WTC11 (cell line): ENCODE data around the gene ENTPD1.

Source experiments
- CREB1 ChIP-seq: sonication (generic); formaldehyde crosslinking; IDR thresholded peaks from 2 replicates; pipeline ENCODE4 v1.8.0; 2023; ENCODE audit warnings: mild to moderate bottlenecking, missing genetic modification reagents
- CTCF ChIP-seq: fragments of 200-600 bp; IDR thresholded peaks from 2 replicates; pipeline ENCODE4 v1.8.0; 2022; ENCODE audit warnings: antibody characterized with exemption
- ELF4 ChIP-seq: sonication (generic); formaldehyde crosslinking; IDR thresholded peaks from 2 replicates; pipeline ENCODE4 v1.8.1; 2022; ENCODE audit warnings: low read depth, mild to moderate bottlenecking, moderate library complexity, missing genetic modification reagents
- JAZF1 ChIP-seq: fragments of 250-450 bp; sonication (Bioruptor Pico); IDR thresholded peaks from 2 replicates; pipeline ENCODE4 v1.9.0; 2021; ENCODE audit warnings: moderate library complexity, mild to moderate bottlenecking, inconsistent platforms
- MAX ChIP-seq: sonication (generic); formaldehyde crosslinking; IDR thresholded peaks from 2 replicates; pipeline ENCODE4 v1.8.0; 2022; ENCODE audit warnings: mild to moderate bottlenecking, missing genetic modification reagents
- MLX ChIP-seq: sonication (generic); formaldehyde crosslinking; IDR thresholded peaks from 2 replicates; pipeline ENCODE4 v1.8.1; 2023; ENCODE audit warnings: mild to moderate bottlenecking, missing genetic modification reagents, moderate library complexity
- NFYB ChIP-seq: sonication (generic); formaldehyde crosslinking; conservative IDR thresholded peaks from 2 replicates; pipeline ENCODE4 v1.8.0; 2022; ENCODE audit warnings: low read depth, missing genetic modification reagents
- RELA ChIP-seq: sonication (generic); formaldehyde crosslinking; IDR thresholded peaks from 2 replicates; pipeline ENCODE4 v1.8.1; 2022; ENCODE audit warnings: missing genetic modification reagents, mild to moderate bottlenecking, borderline replicate concordance
- STAT6 ChIP-seq: sonication (generic); formaldehyde crosslinking; conservative IDR thresholded peaks from 2 replicates; pipeline ENCODE4 v1.8.1; 2023; ENCODE audit warnings: mild to moderate bottlenecking, low read depth, missing genetic modification reagents, moderate library complexity
- TEAD4 ChIP-seq: sonication (generic); formaldehyde crosslinking; IDR thresholded peaks from 2 replicates; pipeline ENCODE4 v1.8.0; 2022; ENCODE audit warnings: mild to moderate bottlenecking, missing genetic modification reagents
- USF1 ChIP-seq: sonication (generic); formaldehyde crosslinking; IDR thresholded peaks from 2 replicates; pipeline ENCODE4 v1.8.0; 2022; ENCODE audit warnings: mild to moderate bottlenecking, missing genetic modification reagents
- ZBTB21 ChIP-seq: sonication (generic); formaldehyde crosslinking; IDR thresholded peaks from 2 replicates; pipeline ENCODE4 v1.8.1; 2023; ENCODE audit warnings: mild to moderate bottlenecking, missing genetic modification reagents, borderline replicate concordance
- ZNF396 ChIP-seq: fragments of 250-450 bp; sonication (Bioruptor Pico); IDR thresholded peaks from 2 replicates; pipeline ENCODE4 v1.8.0; 2021; ENCODE audit warnings: mild to moderate bottlenecking, moderate library complexity, borderline replicate concordance
- ZNF671 ChIP-seq: fragments of 250-450 bp; sonication (Bioruptor Pico); IDR thresholded peaks from 2 replicates; pipeline ENCODE4 v1.8.0; 2021; ENCODE audit warnings: mild to moderate bottlenecking

- TF ChIP-seq USF1 (CRISPR knock-in tag) (peak; percentile 53), JAZF1 (no peak), CTCF (no peak), ZNF671 (CRISPR knock-in tag) (no peak), TEAD4 (no peak), NFYB (CRISPR knock-in tag) (no peak), RELA (CRISPR knock-in tag) (no peak), ZNF396 (no peak), MAX (CRISPR knock-in tag) (peak; percentile 98), CREB1 (CRISPR knock-in tag) (no peak), MLX (CRISPR knock-in tag) (no peak), ZBTB21 (CRISPR knock-in tag) (no peak; the same call in 1 of the 2 replicates), STAT6 (CRISPR knock-in tag) (no peak), ELF4 (CRISPR knock-in tag) (no peak)
These were observed 151.7 kb downstream of the ENTPD1 start, which contains the start of gene CC2D2B for GRCh38 chr10:95907456-95908253.
